ENCODE measurements around the gene PRND.

- TF ChIP-seq CTCF (IDR thresholded peaks at IDR 0.05; ENCODE audit: low read depth, low read length) (no peak), EZH2phosphoT487 (IDR thresholded peaks at IDR 0.05; ENCODE audit: low read depth) (no peak)
These were observed 3.5 kb downstream of the PRND start for GRCh38 chr20:4725263-4725550.
